ENCODE measurements around the gene PRKN. TPM values are rescaled to one million over a fixed set of nuclear protein-coding genes. Genes with fewer than 3 reads are reported as not detected.

PRKN gene
- total and polyA plus RNA-seq, 8 donors: 0.82 to 7.2 (median 2.9) TPM

- WGBS, 2 donors: 88 to 94% methylated on average over 4 of the region's 4 CpGs
- no peak overlapping the region for H3K4me3 ChIP-seq
- H3K27me3 ChIP-seq: no peaks in the 10 kb centered on the region
- intact Hi-C loops (cut with DNase I): no loop called here
- no peak for FAIRE-seq
- no peak for TF ChIP-seq CTCF (IDR thresholded peaks at IDR 0.05)
- DNase-seq: no peak
- ATAC-seq: no peak
- no peaks in the 10 kb centered on the region for H3K9me3 ChIP-seq
- no peak overlapping the region for H3K27ac ChIP-seq
- H3K4me1 ChIP-seq: peaks cover 0 to 6% (median 0%) of the 10 kb centered on the region in 3 donors
- H3K36me3 ChIP-seq: no peaks in the 10 kb centered on the region
Observed at GRCh38 chr6:162363757-162364156, 363.8 kb downstream of the PRKN start.

- no peak for TF ChIP-seq CTCF (IDR thresholded peaks at IDR 0.05)
- ATAC-seq (peak in 2 of 4 donors; percentile 26 to 38), FAIRE-seq (no peak), DNase-seq (no peak)
- Histone ChIP-seq H3K36me3 (no peaks in the 10 kb centered on the region), H3K9me3 (no peaks in the 10 kb centered on the region), H3K4me3 (no peak overlapping the region), H3K27ac (no peak overlapping the region), H3K27me3 (no peaks in the 10 kb centered on the region), H3K4me1 (peaks cover 0 to 6% (median 0%) of the 10 kb centered on the region in 3 donors)
- intact Hi-C loops (cut with DNase I): no loop called here
- WGBS, 2 donors: 59 to 63% methylated on average over 6 of the region's 6 CpGs
Observed at GRCh38 chr6:162360901-162361567, 366.5 kb downstream of the PRKN start.

GRCh38 chr6:162358625-162359024 is 368.9 kb downstream of the PRKN start:
- intact Hi-C loops (cut with DNase I): no loop called here
- WGBS, 2 donors: 89 to 93% methylated on average over 4 of the region's 4 CpGs
- H3K4me3 ChIP-seq: no peak overlapping the region

GRCh38 chr6:162345051-162345511 is 382.5 kb downstream of the PRKN start:
- H3K36me3 ChIP-seq: no peaks in the 10 kb centered on the region
- FAIRE-seq: no peak
- peak in 1 of 4 donors; percentile 43 for ATAC-seq
- intact Hi-C loops (cut with DNase I): no loop called here
- no peak overlapping the region for H3K27ac ChIP-seq
- no peak for TF ChIP-seq CTCF (IDR thresholded peaks at IDR 0.05)
- H3K27me3 ChIP-seq: no peaks in the 10 kb centered on the region
- DNase-seq: no peak
- H3K4me3 ChIP-seq: no peak overlapping the region
- 72 to 81% methylated on average over 4 of the region's 4 CpGs for WGBS, 2 donors
- no peaks in the 10 kb centered on the region for H3K9me3 ChIP-seq
- H3K4me1 ChIP-seq: peaks cover 11 to 16% (median 12%) of the 10 kb centered on the region in 3 donors

More at GRCh38 chr6:162358625-162359024, 368.9 kb downstream of the PRKN start:
- H3K9me3 ChIP-seq: no peaks in the 10 kb centered on the region
- H3K4me1 ChIP-seq: peaks cover 0 to 6% (median 0%) of the 10 kb centered on the region in 3 donors
- no peak for ATAC-seq
- H3K27me3 ChIP-seq: no peaks in the 10 kb centered on the region
- H3K36me3 ChIP-seq: no peaks in the 10 kb centered on the region
- FAIRE-seq: no peak
- TF ChIP-seq CTCF (IDR thresholded peaks at IDR 0.05): no peak
- H3K27ac ChIP-seq: no peak overlapping the region
- no peak for DNase-seq

- no peaks in the 10 kb centered on the region for H3K9me3 ChIP-seq
- ATAC-seq (peak in 2 of 4 donors; percentile 10 to 13), FAIRE-seq (no peak), DNase-seq (no peak)
- no peak overlapping the region for H3K4me3 ChIP-seq
- 90 to 92% methylated on average over 2 of the region's 2 CpGs for WGBS, 2 donors
- intact Hi-C loops (cut with DNase I): no loop called here
- H3K36me3 ChIP-seq: no peaks in the 10 kb centered on the region
- H3K4me1 ChIP-seq: peaks cover 11 to 16% (median 12%) of the 10 kb centered on the region in 3 donors
- no peak for TF ChIP-seq CTCF (IDR thresholded peaks at IDR 0.05)
- no peak overlapping the region for H3K27ac ChIP-seq
- no peaks in the 10 kb centered on the region for H3K27me3 ChIP-seq
Observed at GRCh38 chr6:162344646-162345010, 382.9 kb downstream of the PRKN start.

Measured in pancreas (tissue), 10 donors.